HG03521 (cell line): ENCODE data around the gene MBD1.
A peak's percentile ranks its signal among the peaks of the same experiment; 100 is the strongest.
"Not testable (repeated sequence)": the region's sequence is repeated elsewhere in the genome, so short reads cannot be mapped to it uniquely, and the experiment has no call there.

Source experiments
- ATAC-seq: cut with Tn5 transposase; IDR thresholded peaks from one replicate; pipeline ENCODE4 v1.9.1; 2021; ENCODE audit warnings: mild to moderate bottlenecking, moderate library complexity; ENCODE audit not compliant: unreplicated experiment

MBD1 gene

GRCh38 chr18:50281295-50281971 is at the start of gene MBD1:
TSS of gene MBD1 (minus strand) at chr18:50281523. CDS start at chr18:50279992, 1,531 bp downstream.
- peak; percentile 85 for ATAC-seq

- no peak for ATAC-seq
These were observed 48.9 kb upstream of the MBD1 start for GRCh38 chr18:50330176-50330575.

GRCh38 chr18:50327983-50328382 is 46.7 kb upstream of the MBD1 start:
- no peak for ATAC-seq

GRCh38 chr18:50320719-50321118 is 39.4 kb upstream of the MBD1 start:
- ATAC-seq, result peak; percentile 70

GRCh38 chr18:50315100-50315871 is 34.0 kb upstream of the MBD1 start:
- peak; percentile 71 for ATAC-seq

GRCh38 chr18:50313873-50314460 is 32.6 kb upstream of the MBD1 start:
- ATAC-seq, result no peak

- ATAC-seq, result no peak
These were observed 31.8 kb upstream of the MBD1 start for GRCh38 chr18:50313031-50313607.

GRCh38 chr18:50312296-50313030 is 31.1 kb upstream of the MBD1 start:
- peak; percentile 61 for ATAC-seq

GRCh38 chr18:50311650-50312049 is 30.3 kb upstream of the MBD1 start:
- no peak for ATAC-seq

- no peak for ATAC-seq
These were observed 28.8 kb upstream of the MBD1 start for GRCh38 chr18:50310080-50310479.

- not testable (repeated sequence) for ATAC-seq
These were observed 27.5 kb upstream of the MBD1 start for GRCh38 chr18:50308851-50309250.

GRCh38 chr18:50307738-50308470 is 26.6 kb upstream of the MBD1 start:
- peak; percentile 94 for ATAC-seq

GRCh38 chr18:50307400-50307737 is 26.0 kb upstream of the MBD1 start:
- ATAC-seq, result peak; percentile 2

- no peak for ATAC-seq
These were observed 25.6 kb upstream of the MBD1 start for GRCh38 chr18:50306944-50307343.

GRCh38 chr18:50301074-50301473 is 19.8 kb upstream of the MBD1 start:
- ATAC-seq, result no peak

GRCh38 chr18:50299626-50300388 is 18.5 kb upstream of the MBD1 start:
- no peak for ATAC-seq

- no peak for ATAC-seq
These were observed 17.3 kb upstream of the MBD1 start for GRCh38 chr18:50298443-50299284.

GRCh38 chr18:50297621-50298442 is 16.5 kb upstream of the MBD1 start:
- ATAC-seq, result peak; percentile 100
